Endothelial cell of umbilical vein (primary cell): Measurements from ENCODE around the gene SLC9A9. TPM values are rescaled to one million over a fixed set of nuclear protein-coding genes. Genes with fewer than 3 reads are reported as not detected.

Experiments
- BruUV-seq: library from RNA; stranded (reverse); fragments of 400-500 nt; replicated peaks from 2 replicates; lab custom pipeline; 2021; lab: Mats Ljungman, UMichigan
- CTCF ChIA-PET: fragments of 300-600, 350-600 bp; sonication (Branson Sonifier 250); formaldehyde crosslinking; loops from one replicate; lab custom pipeline; 2021; ENCODE audit warnings: antibody characterized with exemption, inconsistent platforms; lab: Charles Lee
- POLR2A ChIA-PET: fragments of 300-600, 350-600 bp; sonication (Branson Sonifier 250); formaldehyde crosslinking; loops from one replicate; lab custom pipeline; 2021; ENCODE audit warnings: antibody characterized with exemption, inconsistent platforms; lab: Charles Lee
- DNase-seq: peaks from one replicate; pipeline ENCODE4 v3.0.0-alpha.2; 2011; ENCODE audit warnings: low read depth, low spot score
- FAIRE-seq: peaks from 2 replicates; lab custom pipeline; 2011; peaks lifted over from hg19 to GRCh38; lab: Jason Lieb, UNC
- H2AFZ ChIP-seq: 2 replicates; pipeline ENCODE4 v1.6.0; 2012; ENCODE audit warnings: low read depth, low read length, control low read depth, inconsistent platforms
- H3K27ac ChIP-seq: 2 replicates; pipeline ENCODE4 v1.5.1; 2011; ENCODE audit warnings: low read depth, mild to moderate bottlenecking, control low read depth, low read length, moderate library complexity; ENCODE audit not compliant: insufficient read depth
- H3K27me3 ChIP-seq, 2 experiments: 2 replicates each; pipeline versions ENCODE4 v1.6.0 to v1.6.1; 2011; ENCODE audit warnings: low read length in 2 of 2, mixed read lengths in 1 of 2; ENCODE audit not compliant: control insufficient read depth in 2 of 2, insufficient read depth in 2 of 2
- H3K36me3 ChIP-seq, 2 experiments: 2 replicates in 1 of 2; 3 replicates in 1 of 2; pipeline ENCODE4 v1.5.1; 2011; ENCODE audit warnings: low read length in 2 of 2, mild to moderate bottlenecking in 1 of 2, moderate library complexity in 1 of 2; ENCODE audit not compliant: control insufficient read depth in 2 of 2, insufficient read depth in 2 of 2; ENCODE audit errors: extremely low read depth in 1 of 2
- H3K4me1 ChIP-seq: 3 replicates; pipeline ENCODE4 v1.5.1; 2011; ENCODE audit warnings: mild to moderate bottlenecking, low read length; ENCODE audit not compliant: control insufficient read depth, insufficient read depth; ENCODE audit errors: extremely low read depth
- H3K4me2 ChIP-seq: 2 replicates; pipeline ENCODE4 v1.6.1; 2011; ENCODE audit warnings: low read length, control low read depth, mixed read lengths; ENCODE audit not compliant: insufficient read depth
- H3K4me3 ChIP-seq, 3 experiments: fragments of 200-600 bp in 1 of 3; sonication (generic), shearing (Covaris generic) in 1 of 3; replicated peaks in 1 of 3; 2 replicates each; pipeline ENCODE4 v1.5.1; 2011 to 2016; ENCODE audit warnings: control low read depth in 3 of 3, low read length in 3 of 3, mild to moderate bottlenecking in 2 of 3, inconsistent platforms in 1 of 3, low read depth in 1 of 3, moderate library complexity in 1 of 3; ENCODE audit not compliant: insufficient read depth in 1 of 3
- H3K79me2 ChIP-seq: 2 replicates; pipeline ENCODE4 v1.6.0; 2012; ENCODE audit warnings: low read length, inconsistent platforms; ENCODE audit not compliant: control insufficient read depth, insufficient read depth
- H3K9ac ChIP-seq: replicated peaks from 2 replicates; pipeline ENCODE3; 2011; ENCODE audit warnings: low read length, control low read depth; ENCODE audit not compliant: insufficient read depth; ENCODE audit errors: extremely low read depth
- H3K9me1 ChIP-seq: replicated peaks from 3 replicates; pipeline ENCODE4 v1.6.0; 2011; ENCODE audit warnings: mild to moderate bottlenecking, low read length; ENCODE audit not compliant: control insufficient read depth, insufficient read depth; ENCODE audit errors: extremely low read depth
- H3K9me3 ChIP-seq: replicated peaks from 2 replicates; pipeline ENCODE4 v1.5.1; 2012; ENCODE audit warnings: low read length, inconsistent platforms; ENCODE audit not compliant: control insufficient read depth, insufficient read depth
- H4K20me1 ChIP-seq: replicated peaks from 2 replicates; pipeline ENCODE3; 2011; ENCODE audit warnings: mild to moderate bottlenecking, low read length; ENCODE audit not compliant: control insufficient read depth, insufficient read depth; ENCODE audit errors: extremely low read depth
- EZH2 ChIP-seq: IDR thresholded peaks from 2 replicates; pipeline ENCODE4 v1.6.1; 2012; ENCODE audit warnings: borderline replicate concordance, low read depth, mild to moderate bottlenecking, moderate library complexity, low read length, inconsistent platforms; ENCODE audit not compliant: severe bottlenecking
- FOS ChIP-seq: IDR thresholded peaks from 2 replicates; pipeline ENCODE4 v1.6.1; 2011; ENCODE audit warnings: mild to moderate bottlenecking, low read length, moderate library complexity, borderline replicate concordance; ENCODE audit not compliant: insufficient read depth
- GATA2 ChIP-seq: IDR thresholded peaks from 2 replicates; pipeline ENCODE4 v1.7.0; 2011; ENCODE audit warnings: low read depth, mild to moderate bottlenecking, moderate library complexity, mixed read lengths, low read length; ENCODE audit not compliant: insufficient read length, insufficient read depth
- JUN ChIP-seq: IDR thresholded peaks from 2 replicates; pipeline ENCODE4 v1.6.1; 2011; ENCODE audit warnings: borderline replicate concordance, low read depth; ENCODE audit not compliant: insufficient read length, insufficient read depth
- MYC ChIP-seq: IDR thresholded peaks from one replicate; pipeline ENCODE4 v1.6.1; 2011; ENCODE audit warnings: mild to moderate bottlenecking, low read depth, low read length
- POLR2A ChIP-seq: IDR thresholded peaks from 2 replicates; pipeline ENCODE4 v1.6.1; 2012; ENCODE audit warnings: low read depth, mild to moderate bottlenecking, control low read depth, low read length
- POLR2AphosphoS5 ChIP-seq: IDR thresholded peaks from 2 replicates; pipeline ENCODE4 v1.6.1; 2012; ENCODE audit warnings: low read depth, mild to moderate bottlenecking, control low read depth, low read length, moderate library complexity; ENCODE audit not compliant: insufficient read depth
- dilution Hi-C: fragments of 300-500 bp; cut with MboI; formaldehyde crosslinking; loops from one replicate; pipeline ENCODE4 v1.15.0; 2019; ENCODE audit warnings: low sequenced_read_pairs; ENCODE audit not compliant: extremely low pct_ligation_motif_present
- intact Hi-C: fragments of 100-400 bp; cut with micrococcal nuclease; formaldehyde crosslinking; loops from one replicate; pipeline ENCODE4 v1.10.0; 2022
- polyA plus RNA-seq, 4 experiments: library from polyadenylated mRNA; depleted of rRNA in 3 of 4; stranded (reverse) in 3 of 4; unstranded in 1 of 4; fragments of >200 nt; gene quantifications; 2 replicates each; pipeline versions ENCODE4 v1.2.1 to v1.2.3, GENCODE V29; 2011 to 2012; ENCODE audit warnings: missing spikeins in 1 of 4
- total RNA-seq: library from RNA; stranded (reverse); gene quantifications from 2 replicates; pipeline ENCODE4 v1.2.3, GENCODE V29; 2021
- TF ChIP-seq, protein P1 (sequence below): IDR thresholded peaks from 2 replicates; pipeline ENCODE4 v1.6.1; 2011; ENCODE audit not compliant: insufficient read depth, insufficient read length
- TF ChIP-seq, protein P2 (sequence below), 2 donors: IDR thresholded peaks; 1 replicate in 1 of 2; 2 replicates in 1 of 2; pipeline ENCODE4 v1.5.1; 2011; ENCODE audit warnings: low read length in 2 of 2, mild to moderate bottlenecking in 2 of 2, moderate library complexity in 2 of 2, control low read depth in 1 of 2, inconsistent platforms in 1 of 2, low read depth in 1 of 2; ENCODE audit not compliant: insufficient read depth in 1 of 2; ENCODE audit errors: extremely low read depth in 1 of 2

Gene SLC9A9
- total and polyA plus RNA-seq, 2 donors (not counting 3 experiments of a cell fraction or from before 2014, with no cell fraction given) = 1.5 to 1.8 TPM

DNA sequence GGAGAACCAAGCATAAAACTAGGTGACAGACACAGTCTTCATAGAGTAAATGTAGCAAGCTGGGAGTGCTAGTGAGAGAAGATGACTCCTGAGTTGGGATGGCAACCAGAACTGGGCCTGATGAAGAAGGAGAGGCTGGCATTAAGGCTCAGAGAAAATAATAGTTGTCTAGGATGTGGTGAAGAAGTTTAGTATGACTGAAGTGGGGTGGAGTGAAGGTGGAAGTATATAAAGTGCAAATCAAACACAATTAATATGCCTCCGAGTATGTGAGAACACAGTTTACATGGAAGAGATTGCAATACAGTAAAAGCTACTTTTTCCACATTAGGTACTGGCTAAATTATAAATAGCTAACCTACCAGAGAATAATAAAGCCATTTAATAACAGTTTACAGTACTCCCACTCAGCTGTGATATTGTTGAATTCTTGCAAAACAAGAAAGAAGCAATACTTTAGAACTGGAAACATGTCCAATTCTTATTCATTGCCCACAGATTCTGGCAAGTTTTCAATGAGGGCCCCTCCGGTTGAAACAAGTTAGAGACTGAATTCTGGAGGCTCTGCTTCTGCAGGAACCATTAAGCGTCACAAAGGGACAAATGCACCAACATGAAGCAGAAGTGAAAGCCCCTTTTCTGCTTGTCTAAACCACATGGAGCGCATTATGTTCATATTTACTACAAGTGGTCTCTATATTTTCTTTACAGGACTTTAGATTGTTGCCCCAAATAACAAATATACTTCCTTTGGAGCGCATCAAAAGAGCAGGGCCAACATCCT is 243.7 kb downstream of the SLC9A9 start:
- ChIA-PET CTCF (interaction anchor here (1.0 to 1.4 kb wide), 2 partner anchors 10 to 483 kb away, joined by 3 read pairs; no protein-coding TSS in a partner anchor), POLR2A (no interaction called here)
- no peaks in the 10 kb centered on the region for H3K79me2 ChIP-seq

More for the DNA sequence above, 243.7 kb downstream of the SLC9A9 start:
- dilution Hi-C loops = no loop called here
- Histone ChIP-seq H3K27ac (no peak overlapping the region), H3K9me3 (no peaks in the 10 kb centered on the region), H2AFZ (no peak overlapping the region), H3K4me1 (peaks cover 2% of the 10 kb centered on the region), H3K9ac (no peak overlapping the region), H3K27me3 (no peaks in the 10 kb centered on the region), H3K36me3 (no peaks in the 10 kb centered on the region), H4K20me1 (no peaks in the 10 kb centered on the region), H3K9me1 (no peaks in the 10 kb centered on the region), H3K4me2 (no peak overlapping the region), H3K4me3 (no peak overlapping the region)
- intact Hi-C loops = no loop called here
- no peak for DNase-seq
- TF ChIP-seq FOS (no peak), MYC (no peak), POLR2AphosphoS5 (no peak), POLR2A (no peak), GATA2 (no peak), EZH2 (no peak), JUN (no peak)
- TF ChIP-seq, protein P1, sequence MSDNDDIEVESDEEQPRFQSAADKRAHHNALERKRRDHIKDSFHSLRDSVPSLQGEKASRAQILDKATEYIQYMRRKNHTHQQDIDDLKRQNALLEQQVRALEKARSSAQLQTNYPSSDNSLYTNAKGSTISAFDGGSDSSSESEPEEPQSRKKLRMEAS = no peak
- TF ChIP-seq, protein P2, sequence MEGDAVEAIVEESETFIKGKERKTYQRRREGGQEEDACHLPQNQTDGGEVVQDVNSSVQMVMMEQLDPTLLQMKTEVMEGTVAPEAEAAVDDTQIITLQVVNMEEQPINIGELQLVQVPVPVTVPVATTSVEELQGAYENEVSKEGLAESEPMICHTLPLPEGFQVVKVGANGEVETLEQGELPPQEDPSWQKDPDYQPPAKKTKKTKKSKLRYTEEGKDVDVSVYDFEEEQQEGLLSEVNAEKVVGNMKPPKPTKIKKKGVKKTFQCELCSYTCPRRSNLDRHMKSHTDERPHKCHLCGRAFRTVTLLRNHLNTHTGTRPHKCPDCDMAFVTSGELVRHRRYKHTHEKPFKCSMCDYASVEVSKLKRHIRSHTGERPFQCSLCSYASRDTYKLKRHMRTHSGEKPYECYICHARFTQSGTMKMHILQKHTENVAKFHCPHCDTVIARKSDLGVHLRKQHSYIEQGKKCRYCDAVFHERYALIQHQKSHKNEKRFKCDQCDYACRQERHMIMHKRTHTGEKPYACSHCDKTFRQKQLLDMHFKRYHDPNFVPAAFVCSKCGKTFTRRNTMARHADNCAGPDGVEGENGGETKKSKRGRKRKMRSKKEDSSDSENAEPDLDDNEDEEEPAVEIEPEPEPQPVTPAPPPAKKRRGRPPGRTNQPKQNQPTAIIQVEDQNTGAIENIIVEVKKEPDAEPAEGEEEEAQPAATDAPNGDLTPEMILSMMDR (IDR thresholded peaks at IDR 0.05; ENCODE audit: extremely low read depth in 1 of 2, insufficient read depth in 1 of 2, low read depth in 1 of 2, low read length in 2 of 2) = no peak
- BruUV-seq = no TSS peak
- FAIRE-seq = no peak
